Mesangial cell (primary cell): ENCODE measurements around the gene TAL2. TPM values are rescaled to one million over a fixed set of nuclear protein-coding genes. Genes with fewer than 3 reads are reported as not detected.

ENCODE experiments used
- total RNA-seq: library from RNA; depleted of rRNA; stranded (reverse); fragments of >200 nt; gene quantifications from 2 replicates; pipeline ENCODE4 v1.2.3, GENCODE V29; 2015

Gene TAL2
- 0.13 TPM in 1 of 2 replicates, not detected in the other for total RNA-seq

GRCh38 chr9:105662184-105663104 is at the start of gene TAL2:
TSS of gene TAL2 (plus strand) at chr9:105662457. CDS start at chr9:105662497, 40 bp downstream.

GRCh38 chr9:105694190-105694847 is 32.1 kb downstream of the TAL2 start, which contains the start of gene TMEM38B:
TSS of gene TMEM38B (plus strand) at chr9:105694541. CDS start at chr9:105694661, 120 bp downstream.

Other genes with a start within 250 kb of the TAL2 start
- gene FSD1L, start 214.4 kb upstream of the TAL2 start, total RNA-seq: 1.6 and 2.0 TPM in 2 replicates
- gene FKTN, start 104.3 kb upstream of the TAL2 start, total RNA-seq: 5.8 and 17.9 TPM in 2 replicates
- 5.5 and 7.7 TPM in 2 replicates for gene TMEM38B, start 32.1 kb downstream of the TAL2 start, total RNA-seq